OCI-LY7 (cell line): ENCODE data around the gene LOC128125822.

Experiments used
- BruUV-seq: library from RNA; stranded (reverse); fragments of 400-500 nt; replicated peaks from 2 replicates; lab custom pipeline; 2021; lab: Mats Ljungman, UMichigan
- CTCF ChIA-PET: fragments of 300-600 bp; sonication (Branson Sonifier 250); formaldehyde crosslinking; loops from one replicate; lab custom pipeline; 2022; ENCODE audit warnings: antibody characterized with exemption; ENCODE audit not compliant: unreplicated experiment; lab: Charles Lee
- POLR2A ChIA-PET: fragments of 300-600 bp; sonication (Branson Sonifier 250); formaldehyde crosslinking; loops from one replicate; lab custom pipeline; 2022; ENCODE audit warnings: antibody characterized with exemption; lab: Charles Lee
- DNase-seq: peaks from one replicate; pipeline ENCODE4 v3.0.0-alpha.2; 2015; ENCODE audit warnings: low spot score
- H2AFZ ChIP-seq: fragments of 200-600 bp; sonication (generic), shearing (Covaris generic); 2 replicates; pipeline ENCODE4 v1.6.1; 2014; ENCODE audit warnings: mild to moderate bottlenecking, antibody characterized with exemption, low read length, moderate library complexity
- H3K27ac ChIP-seq: fragments of 200-600 bp; sonication (generic); 2 replicates; pipeline ENCODE4 v1.5.1; 2014; ENCODE audit warnings: mixed run types, low read depth, mild to moderate bottlenecking, moderate library complexity, low read length, inconsistent platforms; ENCODE audit not compliant: poor library complexity, severe bottlenecking
- H3K36me3 ChIP-seq: fragments of 200-600 bp; sonication (generic); 2 replicates; pipeline ENCODE4 v1.6.1; 2014; ENCODE audit warnings: mild to moderate bottlenecking, antibody characterized with exemption, low read length, moderate library complexity, mixed read lengths; ENCODE audit not compliant: insufficient read depth
- H3K4me1 ChIP-seq: fragments of 200-600 bp; sonication (generic); 2 replicates; pipeline ENCODE4 v1.5.1; 2014; ENCODE audit warnings: mild to moderate bottlenecking, low read length; ENCODE audit not compliant: insufficient read depth, poor library complexity, severe bottlenecking
- H3K4me2 ChIP-seq: fragments of 200-600 bp; sonication (generic); 2 replicates; pipeline ENCODE4 v1.6.1; 2014; ENCODE audit warnings: mild to moderate bottlenecking, low read length
- H3K4me3 ChIP-seq: fragments of 200-600 bp; sonication (generic); 2 replicates; pipeline ENCODE4 v1.5.1; 2014; ENCODE audit warnings: mild to moderate bottlenecking, low read depth, low read length; ENCODE audit not compliant: poor library complexity, severe bottlenecking
- H3K79me2 ChIP-seq: fragments of 200-600 bp; sonication (generic); 2 replicates; pipeline ENCODE4 v1.6.1; 2016; ENCODE audit warnings: low read depth, mild to moderate bottlenecking, low read length, moderate library complexity, mixed read lengths; ENCODE audit not compliant: insufficient read depth
- H3K9me2 ChIP-seq: fragments of 200-600 bp; sonication (generic); 2 replicates; pipeline ENCODE4 v1.6.1; 2016; ENCODE audit warnings: mild to moderate bottlenecking, low read length, mixed read lengths; ENCODE audit not compliant: insufficient read depth
- H3K9me3 ChIP-seq: fragments of 200-600 bp; sonication (generic); 2 replicates; pipeline ENCODE4 v1.6.1; 2014; ENCODE audit warnings: mild to moderate bottlenecking, mixed run types, low read length, mixed read lengths
- H4K20me1 ChIP-seq: fragments of 200-600 bp; sonication (generic); 2 replicates; pipeline ENCODE4 v1.6.1; 2014; ENCODE audit warnings: mild to moderate bottlenecking, antibody characterized with exemption, low read length, moderate library complexity, mixed read lengths; ENCODE audit not compliant: insufficient read depth
- EZH2phosphoT487 ChIP-seq: fragments of 200-600 bp; sonication (generic); IDR thresholded peaks from 2 replicates; pipeline ENCODE4 v1.6.1; 2018; ENCODE audit warnings: low read depth, borderline replicate concordance, mild to moderate bottlenecking, mixed run types, antibody characterized with exemption, low read length, moderate library complexity, mixed read lengths
- intact Hi-C: fragments of 100-400 bp; cut with micrococcal nuclease; formaldehyde crosslinking; loops from one replicate; pipeline ENCODE4 v1.10.0; 2022; ENCODE audit not compliant: unreplicated experiment
- TF ChIP-seq, protein P1 (sequence below): fragments of 200-600 bp; sonication (generic); conservative IDR thresholded peaks from 2 replicates; pipeline ENCODE4 v1.5.1; 2014; ENCODE audit warnings: mild to moderate bottlenecking, antibody characterized with exemption, low read length, moderate library complexity, mixed read lengths

Gene LOC128125822

GRCh38 chr6:63579937-63580703 is 7.8 kb downstream of the LOC128125822 start:
- BruUV-seq = no TSS peak
- Histone ChIP-seq H3K9me3 (no peaks in the 10 kb centered on the region; the same call in 1 of the 2 replicates), H3K4me2 (no peak overlapping the region), H3K4me1 (peaks cover 3% of the 10 kb centered on the region), H3K4me3 (no peak overlapping the region), H2AFZ (no peak overlapping the region), H3K79me2 (peaks cover 64% of the 10 kb centered on the region), H4K20me1 (peaks cover 27% of the 10 kb centered on the region), H3K36me3 (peaks cover 85% of the 10 kb centered on the region), H3K27ac (no peak overlapping the region), H3K9me2 (no peaks in the 10 kb centered on the region)
- CTCF ChIA-PET = no interaction called here
- DNase-seq = no peak
- TF ChIP-seq EZH2phosphoT487 = no peak
- TF ChIP-seq, protein P1, sequence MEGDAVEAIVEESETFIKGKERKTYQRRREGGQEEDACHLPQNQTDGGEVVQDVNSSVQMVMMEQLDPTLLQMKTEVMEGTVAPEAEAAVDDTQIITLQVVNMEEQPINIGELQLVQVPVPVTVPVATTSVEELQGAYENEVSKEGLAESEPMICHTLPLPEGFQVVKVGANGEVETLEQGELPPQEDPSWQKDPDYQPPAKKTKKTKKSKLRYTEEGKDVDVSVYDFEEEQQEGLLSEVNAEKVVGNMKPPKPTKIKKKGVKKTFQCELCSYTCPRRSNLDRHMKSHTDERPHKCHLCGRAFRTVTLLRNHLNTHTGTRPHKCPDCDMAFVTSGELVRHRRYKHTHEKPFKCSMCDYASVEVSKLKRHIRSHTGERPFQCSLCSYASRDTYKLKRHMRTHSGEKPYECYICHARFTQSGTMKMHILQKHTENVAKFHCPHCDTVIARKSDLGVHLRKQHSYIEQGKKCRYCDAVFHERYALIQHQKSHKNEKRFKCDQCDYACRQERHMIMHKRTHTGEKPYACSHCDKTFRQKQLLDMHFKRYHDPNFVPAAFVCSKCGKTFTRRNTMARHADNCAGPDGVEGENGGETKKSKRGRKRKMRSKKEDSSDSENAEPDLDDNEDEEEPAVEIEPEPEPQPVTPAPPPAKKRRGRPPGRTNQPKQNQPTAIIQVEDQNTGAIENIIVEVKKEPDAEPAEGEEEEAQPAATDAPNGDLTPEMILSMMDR = no peak
- POLR2A ChIA-PET = no interaction called here
- intact Hi-C loops = no loop called here

- H3K9me2 ChIP-seq = no peaks in the 10 kb centered on the region
- no peaks in the 10 kb centered on the region for H3K9me3 ChIP-seq
- no peak for DNase-seq
- H3K4me3 ChIP-seq = no peak overlapping the region
- CTCF ChIA-PET = no interaction called here
- no peak overlapping the region for H2AFZ ChIP-seq
- H3K4me2 ChIP-seq = no peak overlapping the region
- H4K20me1 ChIP-seq = peaks cover 21% of the 10 kb centered on the region
- no peak overlapping the region for H3K27ac ChIP-seq
- intact Hi-C loops = no loop called here
- H3K36me3 ChIP-seq = peaks cover 82% of the 10 kb centered on the region
- no TSS peak for BruUV-seq
- no peaks in the 10 kb centered on the region for H3K4me1 ChIP-seq
- H3K79me2 ChIP-seq = peaks cover 59% of the 10 kb centered on the region
- no peak for TF ChIP-seq EZH2phosphoT487
- TF ChIP-seq, protein P1 = no peak
- POLR2A ChIA-PET = interaction anchor here (1.1 kb wide), 1 partner anchor 11 kb away, joined by 7 read pairs; no protein-coding TSS in a partner anchor
Observed at GRCh38 chr6:63580704-63580961, 8.4 kb downstream of the LOC128125822 start.

DNA sequence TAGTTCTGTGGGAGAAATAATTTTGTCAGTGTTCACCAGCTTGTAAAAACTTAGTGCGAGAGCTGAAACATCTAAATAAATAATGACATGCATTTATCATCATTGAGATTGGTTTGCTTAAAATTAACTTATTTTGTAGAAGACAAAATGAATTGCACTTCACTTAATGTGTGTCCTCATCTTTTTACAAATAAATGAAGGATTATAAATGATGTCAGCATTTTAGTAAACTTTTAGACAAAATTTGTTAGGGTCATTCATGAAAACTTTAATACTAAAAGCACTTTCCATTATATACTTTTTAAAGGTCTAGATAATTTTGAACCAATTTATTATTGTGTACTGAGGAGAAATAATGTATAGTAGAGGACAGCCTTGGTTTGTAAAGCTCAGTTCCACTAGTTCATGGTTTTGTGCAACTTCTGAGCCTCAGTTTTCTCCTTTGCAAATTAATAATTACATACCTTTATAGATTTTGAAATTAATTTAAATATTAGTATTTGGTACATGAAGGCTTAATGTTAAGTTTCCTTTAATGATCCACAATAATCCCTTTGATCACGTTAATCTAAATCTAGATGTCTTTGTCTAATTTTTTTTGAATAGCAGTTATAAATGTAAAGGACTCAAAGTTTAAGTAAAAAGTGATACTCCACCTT is 9.2 kb downstream of the LOC128125822 start:
- Histone ChIP-seq H3K36me3 (peaks cover 77% of the 10 kb centered on the region), H3K4me2 (no peak overlapping the region)
- POLR2A ChIA-PET = interaction anchor here (0.5 to 1.1 kb wide), 4 partner anchors 10 to 277 kb away, joined by 3 to 7 read pairs (median 3); no protein-coding TSS in a partner anchor

More for the DNA sequence above, 9.2 kb downstream of the LOC128125822 start:
- no TSS peak for BruUV-seq
- Histone ChIP-seq H4K20me1 (peaks cover 16% of the 10 kb centered on the region; the same call in 1 of the 2 replicates), H2AFZ (no peak overlapping the region), H3K27ac (no peak overlapping the region), H3K9me2 (no peaks in the 10 kb centered on the region), H3K4me1 (no peaks in the 10 kb centered on the region), H3K79me2 (peaks cover 51% of the 10 kb centered on the region), H3K9me3 (no peaks in the 10 kb centered on the region), H3K4me3 (no peak overlapping the region)
- intact Hi-C loops = no loop called here
- TF ChIP-seq, protein P1 = no peak
- TF ChIP-seq EZH2phosphoT487 = no peak
- CTCF ChIA-PET = no interaction called here
- no peak for DNase-seq
